IPS-18c (cell line): ENCODE results near the gene LRRC39.

Experiments used
- H3K4me3 ChIP-seq: 2 replicates; pipeline ENCODE4 v1.7.0; 2013; ENCODE audit warnings: low read depth, mild to moderate bottlenecking, low read length, moderate library complexity; ENCODE audit not compliant: insufficient read depth
- H3K9me3 ChIP-seq: one replicate; pipeline ENCODE4 v1.6.1; 2013; ENCODE audit warnings: mild to moderate bottlenecking, low read length, moderate library complexity; ENCODE audit not compliant: control insufficient read depth, insufficient read depth

The LRRC39 gene

DNA sequence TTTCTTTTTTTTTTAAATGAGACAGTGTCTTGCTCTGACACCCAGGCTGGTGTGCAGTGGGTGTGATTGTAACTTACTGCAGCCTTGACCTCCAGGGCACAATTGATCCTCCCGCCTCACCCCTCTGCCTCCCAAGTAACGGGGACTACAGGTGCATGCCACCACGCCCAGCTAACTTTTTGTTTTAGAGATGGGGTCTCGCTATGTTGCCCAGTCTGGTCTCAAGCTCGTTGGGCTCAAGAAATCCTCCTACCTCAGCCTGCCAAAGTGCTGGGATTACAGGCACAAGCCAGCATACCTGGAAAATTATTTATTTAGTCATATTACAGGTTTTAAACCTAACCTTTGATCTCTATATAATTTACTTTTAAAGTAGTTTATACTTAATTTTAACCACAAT lies 13.4 kb downstream of the LRRC39 start:
- H3K4me3 ChIP-seq: no peak overlapping the region
- H3K9me3 ChIP-seq: no peaks in the 10 kb centered on the region

DNA sequence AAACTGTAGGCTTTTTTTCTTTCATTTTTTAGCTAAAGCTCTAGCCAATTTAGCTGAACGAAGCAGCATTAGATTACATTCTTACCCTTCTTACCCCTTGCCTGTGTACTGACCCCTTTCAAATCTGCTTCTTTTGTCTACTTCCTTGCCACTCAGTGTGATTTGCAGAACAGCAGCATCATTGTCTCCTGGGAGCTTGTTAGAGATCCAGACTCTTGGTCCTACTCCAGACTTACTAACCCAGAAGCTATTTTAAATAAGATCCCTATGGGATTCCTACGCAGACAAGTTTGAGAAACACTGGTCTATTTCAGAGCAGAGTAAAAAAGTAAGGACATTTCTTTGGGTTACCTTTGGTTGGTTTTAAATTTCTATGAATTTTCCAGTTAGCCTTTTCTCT lies 13.8 kb downstream of the LRRC39 start:
- Histone ChIP-seq H3K9me3 (no peaks in the 10 kb centered on the region), H3K4me3 (no peak overlapping the region)

- no peak overlapping the region for H3K4me3 ChIP-seq
These were observed 15.2 kb downstream of the LRRC39 start for GRCh38 chr1:100162881-100163280.

DNA sequence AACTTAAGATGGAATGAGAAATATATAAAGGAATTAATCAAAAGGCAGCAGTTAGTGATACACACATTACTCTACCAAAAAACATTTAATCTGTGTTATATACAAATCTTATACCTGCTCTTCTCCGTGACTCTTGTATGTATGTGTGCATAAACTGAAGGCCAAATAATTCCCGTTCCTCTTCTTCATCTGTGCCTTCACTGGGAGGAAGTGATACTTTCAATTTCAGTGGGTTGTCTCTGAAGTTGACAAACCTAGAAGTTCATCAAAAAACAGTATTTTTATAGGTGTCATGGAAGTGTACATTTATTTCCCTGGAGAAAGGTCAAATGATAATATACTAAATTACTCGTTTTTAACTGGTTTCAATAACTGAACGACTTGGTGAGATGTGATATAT lies 25.8 kb downstream of the LRRC39 start:
- H3K9me3 ChIP-seq: no peaks in the 10 kb centered on the region
- no peak overlapping the region for H3K4me3 ChIP-seq

More at GRCh38 chr1:100162881-100163280, 15.2 kb downstream of the LRRC39 start:
- H3K9me3 ChIP-seq: no peaks in the 10 kb centered on the region

DNA sequence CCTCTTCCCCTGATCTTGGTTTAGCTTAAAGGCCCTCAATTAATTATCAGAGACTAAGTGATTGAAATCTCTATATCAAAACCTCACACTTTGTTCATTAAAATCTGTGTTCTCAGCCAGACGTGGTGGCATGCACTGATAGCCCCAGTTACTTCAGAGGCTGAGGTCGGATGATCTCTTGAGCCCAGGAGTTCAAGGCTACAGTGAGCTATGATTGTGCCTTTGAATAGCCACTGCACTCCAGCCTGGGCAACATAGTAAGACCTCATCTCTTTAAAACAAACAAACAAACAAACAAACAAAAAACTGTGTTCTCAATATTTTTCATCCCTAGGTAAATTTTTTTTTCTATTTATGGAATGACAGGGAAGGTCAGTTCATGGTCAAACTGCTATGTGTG lies 26.4 kb downstream of the LRRC39 start:
- Histone ChIP-seq H3K4me3 (no peak overlapping the region), H3K9me3 (no peaks in the 10 kb centered on the region)

DNA sequence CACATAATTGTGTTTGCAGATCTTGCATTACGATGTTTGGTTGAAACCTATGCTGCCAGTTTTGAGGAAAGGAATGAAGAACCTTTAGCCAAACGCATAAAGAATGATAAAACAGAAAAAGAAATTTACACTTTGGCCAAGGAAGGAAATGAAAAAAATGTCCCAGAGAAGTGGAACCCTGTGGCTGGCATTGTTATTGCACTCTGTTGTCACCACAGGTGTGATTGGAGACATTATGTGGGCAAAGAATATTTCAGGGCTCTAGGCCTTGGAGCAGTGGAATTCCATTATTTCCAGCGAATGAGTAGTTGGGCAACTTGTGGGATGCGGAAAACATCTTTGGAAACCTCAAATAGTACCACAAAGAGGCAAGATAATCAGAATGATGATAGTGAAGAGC lies 30.2 kb downstream of the LRRC39 start:
- H3K9me3 ChIP-seq: no peaks in the 10 kb centered on the region
- no peak overlapping the region for H3K4me3 ChIP-seq

GRCh38 chr1:100146958-100147357 lies 31.1 kb downstream of the LRRC39 start:
- H3K4me3 ChIP-seq: no peak overlapping the region
- H3K9me3 ChIP-seq: no peaks in the 10 kb centered on the region

DNA sequence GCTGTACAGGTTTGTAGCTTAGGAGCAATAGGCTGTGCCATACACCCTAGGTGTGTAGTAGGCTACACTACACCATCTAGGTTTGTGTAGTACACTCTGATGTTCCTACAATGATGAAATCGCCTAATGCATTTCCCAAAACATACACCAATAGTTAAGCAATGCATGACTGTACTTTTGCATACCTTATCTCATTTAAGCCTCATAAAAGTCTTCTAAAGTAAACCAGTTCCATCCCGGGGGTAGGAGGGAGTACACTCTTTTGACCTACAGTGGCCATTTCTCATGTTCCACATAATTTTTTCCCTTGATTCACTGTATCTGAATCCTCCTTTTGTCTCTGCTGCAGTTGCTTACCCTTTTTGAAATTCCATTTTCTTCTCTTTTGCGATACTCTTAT lies 32.9 kb downstream of the LRRC39 start:
- H3K9me3 ChIP-seq: no peaks in the 10 kb centered on the region
- H3K4me3 ChIP-seq: no peak overlapping the region

GRCh38 chr1:100142343-100142742 lies 35.7 kb downstream of the LRRC39 start:
- Histone ChIP-seq H3K4me3 (no peak overlapping the region), H3K9me3 (no peaks in the 10 kb centered on the region)

DNA sequence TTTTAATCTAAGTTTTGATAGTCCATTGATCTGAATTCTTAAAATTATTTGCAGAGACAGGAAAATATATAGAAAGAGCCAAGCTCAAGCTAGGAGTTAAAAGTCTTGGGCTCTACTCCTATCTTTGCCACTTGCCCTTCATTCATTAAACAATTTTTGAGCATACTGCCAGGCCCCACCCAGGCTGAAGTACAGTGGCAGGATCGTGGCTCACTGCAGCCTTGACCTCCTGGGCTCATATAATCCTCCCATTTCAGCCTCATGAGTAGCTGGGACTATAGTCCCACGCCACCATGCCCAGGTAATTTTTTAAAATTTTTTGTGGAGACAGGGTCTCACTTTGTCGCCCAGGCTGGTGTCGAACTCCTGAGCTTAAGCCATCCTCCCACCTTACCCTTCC lies 36.9 kb downstream of the LRRC39 start:
- Histone ChIP-seq H3K4me3 (no peak overlapping the region), H3K9me3 (no peaks in the 10 kb centered on the region)

GRCh38 chr1:100137602-100138001 lies 40.5 kb downstream of the LRRC39 start:
- Histone ChIP-seq H3K9me3 (no peaks in the 10 kb centered on the region), H3K4me3 (no peak overlapping the region)

DNA sequence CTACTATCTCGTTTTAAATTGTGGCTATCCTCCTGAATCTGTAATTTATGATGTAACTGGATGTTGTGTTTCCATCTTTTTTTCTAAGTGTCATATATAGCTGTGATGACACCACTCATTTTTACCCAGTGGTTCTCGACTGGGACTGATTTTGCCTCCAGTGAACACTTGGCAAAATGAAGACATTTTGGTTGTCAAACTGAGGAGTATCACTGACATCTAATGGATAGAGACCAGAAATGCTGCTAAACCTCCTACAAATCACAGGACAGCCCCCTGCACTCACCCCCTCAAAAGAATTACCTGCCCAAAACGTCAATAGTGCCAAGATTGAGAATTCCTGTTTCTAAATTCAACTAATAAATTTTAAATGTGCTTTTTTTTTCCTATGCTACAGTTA lies 43.2 kb downstream of the LRRC39 start:
- Histone ChIP-seq H3K9me3 (no peaks in the 10 kb centered on the region), H3K4me3 (no peak overlapping the region)

GRCh38 chr1:100132566-100133477 lies 45.2 kb downstream of the LRRC39 start, which contains the start of the genes SASS6 and TRMT13:
Gene SASS6, minus strand, starts transcription at chr1:100132930. Its CDS starts 116 bp downstream, at chr1:100132814.
Gene TRMT13, plus strand, starts transcription at chr1:100133163. Its CDS starts 6 bp downstream, at chr1:100133169.
- H3K9me3 ChIP-seq: no peaks in the 10 kb centered on the region
- H3K4me3 ChIP-seq: peak within 1 kb of the TSS; percentile 100

- Histone ChIP-seq H3K9me3 (no peaks in the 10 kb centered on the region), H3K4me3 (peak overlapping the region; percentile 100)
These were observed 46.4 kb downstream of the LRRC39 start for GRCh38 chr1:100131623-100132022.

- Histone ChIP-seq H3K9me3 (no peaks in the 10 kb centered on the region), H3K4me3 (no peak overlapping the region)
These were observed 47.4 kb downstream of the LRRC39 start for GRCh38 chr1:100130552-100131077.

- Histone ChIP-seq H3K4me3 (no peak overlapping the region), H3K9me3 (no peaks in the 10 kb centered on the region)
These were observed 50.8 kb downstream of the LRRC39 start for GRCh38 chr1:100127226-100127625.

DNA sequence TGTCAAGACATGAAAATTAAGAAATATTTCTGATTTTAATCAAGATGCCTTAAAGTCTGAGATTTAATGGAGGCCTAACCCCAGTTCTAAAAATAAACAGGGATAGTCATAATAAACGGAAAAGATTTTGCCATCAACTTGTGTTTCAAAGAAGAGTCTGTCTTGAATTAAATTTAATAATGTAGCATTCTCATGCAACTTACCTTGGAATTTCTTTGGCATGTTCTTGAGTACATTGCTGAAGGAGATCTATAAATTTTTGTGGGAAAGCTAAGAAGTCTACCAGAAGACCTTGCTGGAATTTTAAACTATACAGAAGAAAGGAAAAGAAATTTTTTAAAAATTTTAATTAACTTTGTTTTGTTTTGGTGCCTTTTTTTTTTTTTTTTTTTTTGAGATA lies 55.9 kb downstream of the LRRC39 start:
- H3K4me3 ChIP-seq: no peak overlapping the region
- no peaks in the 10 kb centered on the region for H3K9me3 ChIP-seq

DNA sequence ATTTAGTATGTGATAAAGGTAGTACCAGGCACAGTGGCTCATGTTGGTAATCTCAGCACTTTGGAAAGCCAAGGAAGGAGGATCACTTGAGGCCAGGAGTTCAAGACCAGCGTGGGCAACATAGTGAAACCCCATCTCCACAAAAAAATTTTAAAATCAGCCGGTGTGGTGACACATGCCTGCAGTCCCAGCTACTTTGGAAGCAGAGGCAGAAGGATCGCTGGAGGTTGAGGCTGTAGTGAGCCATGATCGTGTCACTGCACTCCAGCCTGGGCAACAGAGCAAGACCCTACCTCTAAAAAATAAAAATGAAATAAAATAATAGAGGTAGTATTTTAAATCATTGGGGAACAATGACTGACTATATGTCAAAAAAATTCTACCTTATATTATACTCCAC lies 62.5 kb downstream of the LRRC39 start:
- H3K9me3 ChIP-seq: no peaks in the 10 kb centered on the region
- no peak overlapping the region for H3K4me3 ChIP-seq
